B cell (primary cell): ENCODE results near the gene PRKN. TPM values are rescaled to one million over a fixed set of nuclear protein-coding genes. Genes with fewer than 3 reads are reported as not detected.

Experiments
- ATAC-seq: fragments of 200-7000 bp; cut with Tn5 transposase; one replicate; pipeline ENCODE4 v1.10.0; 2021; ENCODE audit warnings: low read depth, mild to moderate bottlenecking, moderate number of reproducible peaks, moderate library complexity
- CTCF ChIA-PET: fragments of 350-600 bp; sonication (Branson Sonifier 250); formaldehyde crosslinking; loops from one replicate; lab custom pipeline; 2021; ENCODE audit warnings: antibody characterized with exemption, inconsistent platforms; lab: Charles Lee
- POLR2A ChIA-PET: fragments of 350-600 bp; sonication (Branson Sonifier 250); formaldehyde crosslinking; loops from one replicate; lab custom pipeline; 2021; ENCODE audit warnings: antibody characterized with exemption; lab: Charles Lee
- DNase-seq: peaks from one replicate; pipeline ENCODE4 v3.0.0; 2013
- H2AFZ ChIP-seq: 2 replicates; pipeline ENCODE4 v1.6.1; 2012; ENCODE audit warnings: mild to moderate bottlenecking, low read depth, low read length; ENCODE audit not compliant: insufficient read depth, poor library complexity, severe bottlenecking
- H3K27ac ChIP-seq, 2 donors: 1 replicate in 1 of 2; 2 replicates in 1 of 2; pipeline ENCODE4 v1.5.1; 2012 to 2013; ENCODE audit warnings: low read length in 2 of 2, mild to moderate bottlenecking in 2 of 2, moderate library complexity in 1 of 2
- H3K27me3 ChIP-seq, 4 experiments: fragments of 200-600 bp in 1 of 4; sonication (generic) in 1 of 4; replicated peaks in 1 of 4; 1 replicate in 2 of 4; 2 replicates in 2 of 4; pipeline versions ENCODE4 v1.6.1 to v1.7.0; 2013 to 2016; ENCODE audit warnings: low read length in 3 of 4, mild to moderate bottlenecking in 2 of 4, mixed read lengths in 1 of 4, moderate library complexity in 1 of 4; ENCODE audit not compliant: insufficient read depth in 4 of 4, control insufficient read depth in 3 of 4; ENCODE audit errors: control extremely low read depth in 1 of 4
- H3K36me3 ChIP-seq, 2 experiments: replicated peaks in 1 of 2; 1 replicate in 1 of 2; 2 replicates in 1 of 2; pipeline versions ENCODE4 v1.6.1 to v1.7.1; 2013; ENCODE audit warnings: low read length in 1 of 2; ENCODE audit not compliant: insufficient read depth in 2 of 2, control insufficient read depth in 1 of 2; ENCODE audit errors: control extremely low read depth in 1 of 2, extremely low read depth in 1 of 2
- H3K4me1 ChIP-seq, 2 donors: fragments of 200-600 bp in 1 of 2; sonication (generic) in 1 of 2; 1 replicate in 1 of 2; 2 replicates in 1 of 2; pipeline versions ENCODE4 v1.5.1 to v1.6.1; 2013 to 2017; ENCODE audit warnings: low read length in 2 of 2; ENCODE audit not compliant: control insufficient read depth in 2 of 2, insufficient read depth in 2 of 2
- H3K4me2 ChIP-seq: replicated peaks from 2 replicates; pipeline ENCODE3; 2012; ENCODE audit warnings: mild to moderate bottlenecking, low read depth, low read length; ENCODE audit not compliant: poor library complexity, severe bottlenecking
- H3K4me3 ChIP-seq, 5 experiments: fragments of 200-600 bp in 1 of 5; sonication (generic) in 1 of 5; 1 replicate in 3 of 5; 2 replicates in 2 of 5; pipeline versions ENCODE4 v1.5.1 to v1.7.0; 2011 to 2016; ENCODE audit warnings: low read length in 4 of 5, mild to moderate bottlenecking in 4 of 5, low read depth in 2 of 5, control low read depth in 1 of 5, moderate library complexity in 1 of 5; ENCODE audit not compliant: insufficient read depth in 1 of 5; ENCODE audit errors: control extremely low read depth in 1 of 5, extremely low read depth in 1 of 5
- H3K79me2 ChIP-seq: fragments of 200-600 bp; sonication (generic); one replicate; pipeline ENCODE4 v1.6.0; 2016; ENCODE audit warnings: low read length; ENCODE audit not compliant: control insufficient read depth, insufficient read depth
- H3K9ac ChIP-seq: fragments of 200-600 bp; sonication (generic); 2 replicates; pipeline ENCODE4 v1.6.1; 2017; ENCODE audit warnings: mild to moderate bottlenecking, low read length, moderate library complexity
- H3K9me3 ChIP-seq, 3 donors: one replicate each; pipeline versions ENCODE4 v1.6.1 to v1.7.1; 2013; ENCODE audit warnings: low read length in 2 of 3; ENCODE audit not compliant: control insufficient read depth in 2 of 3, insufficient read depth in 1 of 3; ENCODE audit errors: control extremely low read depth in 1 of 3
- H4K20me1 ChIP-seq: 2 replicates; pipeline ENCODE4 v1.6.0; 2012; ENCODE audit warnings: mild to moderate bottlenecking, low read length; ENCODE audit not compliant: insufficient read depth, control insufficient read depth, poor library complexity, severe bottlenecking
- H3K27ac Mint-ChIP-seq: one replicate; pipeline ENCODE4 v1.8.0; 2021; ENCODE audit warnings: mixed read lengths
- H3K27me3 Mint-ChIP-seq: one replicate; pipeline ENCODE4 v1.8.0; 2021; ENCODE audit warnings: mixed read lengths
- H3K4me1 Mint-ChIP-seq: one replicate; pipeline ENCODE4 v1.8.0; 2021; ENCODE audit warnings: mixed read lengths
- H3K4me3 Mint-ChIP-seq: one replicate; pipeline ENCODE4 v1.8.0; 2021; ENCODE audit warnings: mixed read lengths
- H3K9me3 Mint-ChIP-seq: one replicate; pipeline ENCODE4 v1.8.0; 2022; ENCODE audit warnings: mixed read lengths; ENCODE audit not compliant: insufficient read depth
- CTCF ChIP-seq: fragments of 200-600 bp; IDR thresholded peaks from one replicate; pipeline ENCODE4 v1.8.0; 2022; ENCODE audit warnings: antibody characterized with exemption, mild to moderate bottlenecking
- EZH2 ChIP-seq: IDR thresholded peaks from 2 replicates; pipeline ENCODE4 v1.6.1; 2012; ENCODE audit warnings: borderline replicate concordance, low read depth, mild to moderate bottlenecking, moderate library complexity, low read length; ENCODE audit not compliant: insufficient read depth, poor library complexity, severe bottlenecking
- WGBS: methylation state at CpG from one replicate; pipeline ENCODE4 v1.1.5; 2013; ENCODE audit warnings: missing lambda C conversion rate; ENCODE audit not compliant: insufficient coverage; 5-methylcytosine and 5-hydroxymethylcytosine counted together
- intact Hi-C: fragments of 100-400 bp; cut with micrococcal nuclease; formaldehyde crosslinking; loops from one replicate; pipeline ENCODE4 v1.10.0; 2022
- polyA plus RNA-seq: library from polyadenylated mRNA; depleted of rRNA; stranded (reverse); fragments of >200 nt; gene quantifications from 2 replicates; pipeline ENCODE4 v1.2.3, GENCODE V29; 2012
- total RNA-seq, 2 donors: library from RNA; stranded (reverse); fragments of 120-200 nt in 1 of 2; gene quantifications; 1 replicate in 1 of 2; 2 replicates in 1 of 2; pipeline versions ENCODE4 v1.2.3 to v1.2.4, GENCODE V29; 2013 to 2022

The PRKN gene
- total and polyA plus RNA-seq, 2 donors (not counting 1 experiment from before 2014, with no cell fraction given): 1.6 to 6.2 TPM

GRCh38 chr6:162222521-162222920 lies 505.0 kb downstream of the PRKN start:
- no peak for ATAC-seq
- H3K4me1 ChIP-seq: no peaks in the 10 kb centered on the region
- TF ChIP-seq EZH2 (no peak), CTCF (no peak)
- DNase-seq: no peak
- Mint-ChIP-seq H3K4me3 (no peak overlapping the region), H3K27ac (no peak overlapping the region), H3K9me3 (peaks cover 2% of the 10 kb centered on the region), H3K4me1 (no peaks in the 10 kb centered on the region), H3K27me3 (no peaks in the 10 kb centered on the region)
- H3K79me2 ChIP-seq: no peaks in the 10 kb centered on the region
- H3K4me2 ChIP-seq: no peak overlapping the region
- H3K9ac ChIP-seq: no peak overlapping the region
- H3K4me3 ChIP-seq: no peak overlapping the region
- WGBS: 100% methylated on average over 2 of the region's 5 CpGs
- H3K27me3 ChIP-seq: no peaks in the 10 kb centered on the region
- H3K9me3 ChIP-seq: peaks cover 0 to 6% (median 0%) of the 10 kb centered on the region in 3 donors
- no peaks in the 10 kb centered on the region for H3K36me3 ChIP-seq
- ChIA-PET CTCF (no interaction called here), POLR2A (no interaction called here)
- H2AFZ ChIP-seq: no peak overlapping the region
- H3K27ac ChIP-seq: no peak overlapping the region
- intact Hi-C loops: no loop called here
- no peaks in the 10 kb centered on the region for H4K20me1 ChIP-seq

- ChIA-PET POLR2A (no interaction called here), CTCF (no interaction called here)
- Histone ChIP-seq H3K79me2 (no peaks in the 10 kb centered on the region), H3K27ac (no peak overlapping the region), H2AFZ (no peak overlapping the region), H3K9me3 (no peaks in the 10 kb centered on the region), H4K20me1 (no peaks in the 10 kb centered on the region), H3K27me3 (no peaks in the 10 kb centered on the region), H3K9ac (no peak overlapping the region), H3K36me3 (no peaks in the 10 kb centered on the region), H3K4me1 (no peaks in the 10 kb centered on the region), H3K4me3 (no peak overlapping the region), H3K4me2 (no peak overlapping the region)
- 100% methylated on average over 1 of the region's 4 CpGs for WGBS
- intact Hi-C loops: no loop called here
- Mint-ChIP-seq H3K9me3 (peaks cover 2% of the 10 kb centered on the region), H3K27me3 (no peaks in the 10 kb centered on the region), H3K27ac (no peak overlapping the region), H3K4me3 (no peak overlapping the region), H3K4me1 (no peaks in the 10 kb centered on the region)
- no peak for DNase-seq
- no peak for TF ChIP-seq CTCF
- no peak for TF ChIP-seq EZH2
- no peak for ATAC-seq
Observed at GRCh38 chr6:162220876-162221275, 506.7 kb downstream of the PRKN start.
